GM21529 (cell line): ENCODE measurements around the gene TMEM272.

Source experiments
- ATAC-seq: cut with Tn5 transposase; IDR thresholded peaks from one replicate; pipeline ENCODE4 v1.9.1; 2021; ENCODE audit not compliant: unreplicated experiment

Gene TMEM272

DNA sequence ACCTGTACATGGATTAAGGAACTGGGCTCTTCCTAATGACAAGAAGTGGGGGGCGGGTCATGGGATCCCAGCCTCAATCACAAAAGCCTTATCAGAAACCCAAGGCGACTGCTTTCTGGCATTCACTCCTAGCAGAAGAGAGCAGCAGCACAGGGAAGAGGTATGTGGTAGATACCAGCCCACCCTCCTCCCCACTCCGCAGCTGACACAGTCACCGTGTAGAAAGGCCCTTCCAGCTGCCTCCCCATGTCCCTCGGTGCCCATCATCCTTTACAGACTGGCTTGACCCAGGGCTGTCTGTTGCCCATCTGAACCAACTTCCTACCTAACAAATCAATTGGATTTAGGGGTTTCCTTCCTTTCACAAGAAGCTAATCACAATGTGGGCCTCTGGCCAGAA is 37.9 kb downstream of the TMEM272 start:
- no peak for ATAC-seq

DNA sequence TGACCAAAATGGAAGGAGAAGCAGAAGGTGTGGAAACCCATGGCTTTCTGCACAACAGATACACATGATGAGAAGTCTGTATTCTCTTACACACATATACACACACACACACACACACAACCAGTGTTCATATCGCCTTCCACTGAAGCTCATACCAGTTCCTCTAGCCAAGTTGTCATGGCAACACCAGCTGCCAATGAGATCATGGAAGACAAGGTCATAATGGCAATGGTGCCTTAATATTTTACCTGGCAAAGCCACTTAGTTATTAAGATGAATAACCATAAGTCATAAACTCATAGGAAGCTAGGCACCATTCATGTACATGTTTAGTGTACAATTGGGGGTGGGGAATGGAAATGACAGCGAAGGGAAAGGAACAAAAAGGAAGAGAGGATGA is 38.4 kb downstream of the TMEM272 start:
- no peak for ATAC-seq

GRCh38 chr13:51805925-51806324 is 39.1 kb downstream of the TMEM272 start:
- ATAC-seq, result no peak

DNA sequence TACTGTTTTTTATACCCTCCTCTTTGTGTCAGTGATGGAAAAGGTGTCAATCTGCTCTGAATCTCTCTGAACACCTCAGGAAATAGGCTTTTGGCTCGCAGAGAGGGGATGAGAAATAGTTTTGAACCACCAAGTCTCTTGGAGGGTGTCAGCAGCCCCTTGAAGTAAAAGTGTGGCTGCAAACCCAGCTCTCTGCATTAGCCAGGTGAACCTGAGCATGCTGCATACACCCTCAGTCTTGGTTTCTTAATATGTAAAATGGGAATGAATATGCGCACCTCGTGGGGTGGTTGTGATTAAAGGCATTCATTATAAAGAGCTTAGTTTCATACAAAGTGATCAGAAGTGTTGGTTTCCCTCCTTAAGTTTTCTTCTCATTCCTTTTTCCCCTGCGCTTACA is 39.7 kb downstream of the TMEM272 start:
- no peak for ATAC-seq

DNA sequence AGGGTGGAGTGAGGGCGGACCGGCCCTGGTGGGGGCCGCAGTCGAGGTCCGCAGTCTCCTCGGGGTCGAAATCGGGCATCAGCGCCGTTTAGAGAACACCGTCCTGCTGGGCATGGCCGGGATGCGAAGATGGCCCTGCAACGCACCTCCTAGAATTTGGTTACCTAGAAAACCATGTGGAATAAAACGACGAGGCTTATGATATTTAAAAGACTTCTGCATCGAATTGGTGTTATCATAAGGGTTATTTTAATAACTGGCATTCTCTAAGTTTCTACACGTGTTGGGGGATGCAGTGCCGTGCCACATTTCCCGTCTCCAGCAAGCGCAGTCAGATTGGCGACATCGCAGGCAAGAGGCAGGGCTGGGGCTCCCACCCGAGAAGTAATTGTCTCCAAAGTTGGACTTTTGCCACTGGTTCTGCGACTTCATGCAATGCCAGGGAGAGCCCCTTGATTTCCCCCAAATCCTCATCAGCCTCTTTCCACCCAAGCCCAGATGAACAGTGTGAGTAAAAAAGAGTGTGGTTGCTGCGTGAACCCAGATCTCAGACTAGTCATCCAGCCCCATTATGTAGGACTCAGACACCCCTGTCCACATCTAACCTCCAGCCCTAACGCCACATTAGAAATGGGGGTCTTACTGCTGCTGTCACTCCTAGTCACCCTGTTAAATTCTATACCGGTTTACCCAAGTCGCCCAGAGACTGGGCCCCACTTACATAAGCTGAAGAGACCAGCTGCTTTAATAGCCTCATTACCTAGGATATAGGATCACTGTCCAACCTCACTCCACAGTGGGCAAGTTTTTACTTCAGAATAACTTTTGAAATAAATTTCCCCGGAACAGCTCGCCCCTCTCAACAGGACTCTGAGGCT is 40.4 kb downstream of the TMEM272 start:
- peak; percentile 4 for ATAC-seq

DNA sequence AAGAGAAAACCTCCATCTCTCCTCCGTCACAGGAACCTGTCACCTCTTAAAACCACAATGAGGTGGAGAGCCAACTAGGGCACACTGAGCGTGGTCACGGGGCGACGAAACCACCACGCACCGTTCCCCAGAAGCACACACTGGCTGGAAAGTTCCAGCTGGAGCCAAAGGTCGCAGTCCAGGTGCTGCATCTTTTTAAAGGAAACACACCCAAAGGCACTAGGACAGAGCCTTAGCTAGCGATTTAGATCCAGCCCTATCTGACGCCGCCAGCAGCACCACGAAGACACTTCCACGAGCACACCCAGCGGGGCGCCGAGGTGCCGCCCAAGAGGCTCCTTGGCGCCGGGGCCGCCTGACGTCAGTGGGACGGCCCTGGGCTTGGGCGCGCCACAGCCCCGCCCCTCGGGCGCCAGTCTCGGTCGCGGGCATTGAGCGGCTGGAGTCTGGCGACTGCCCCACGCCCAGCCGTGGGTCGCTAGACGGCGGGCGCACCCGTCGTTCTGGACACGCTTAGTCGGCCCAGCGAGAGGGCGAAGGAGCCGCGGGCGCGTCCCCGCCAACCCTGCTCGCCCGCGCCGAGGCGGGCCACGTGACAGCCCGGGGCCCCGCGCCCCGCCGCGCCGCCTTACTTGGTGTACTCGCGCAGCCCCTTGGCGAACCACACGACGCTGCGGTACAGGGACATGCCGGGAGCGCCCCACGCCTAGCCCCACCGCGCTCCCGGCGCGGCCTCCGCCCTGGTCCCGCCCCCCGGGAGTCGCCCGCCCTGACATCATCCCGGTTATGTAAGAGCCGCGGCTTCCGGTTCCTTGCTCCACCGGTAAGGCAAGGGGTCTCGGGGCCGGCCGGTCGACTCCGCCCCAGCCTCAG is 41.3 kb downstream of the TMEM272 start, which contains the start of gene DHRS12:
Gene DHRS12, minus strand, starts transcription at position 742 of the 873 bp plus-strand sequence. CDS start 4,504 bp downstream, outside the sequence.
- peak; percentile 89 for ATAC-seq

DNA sequence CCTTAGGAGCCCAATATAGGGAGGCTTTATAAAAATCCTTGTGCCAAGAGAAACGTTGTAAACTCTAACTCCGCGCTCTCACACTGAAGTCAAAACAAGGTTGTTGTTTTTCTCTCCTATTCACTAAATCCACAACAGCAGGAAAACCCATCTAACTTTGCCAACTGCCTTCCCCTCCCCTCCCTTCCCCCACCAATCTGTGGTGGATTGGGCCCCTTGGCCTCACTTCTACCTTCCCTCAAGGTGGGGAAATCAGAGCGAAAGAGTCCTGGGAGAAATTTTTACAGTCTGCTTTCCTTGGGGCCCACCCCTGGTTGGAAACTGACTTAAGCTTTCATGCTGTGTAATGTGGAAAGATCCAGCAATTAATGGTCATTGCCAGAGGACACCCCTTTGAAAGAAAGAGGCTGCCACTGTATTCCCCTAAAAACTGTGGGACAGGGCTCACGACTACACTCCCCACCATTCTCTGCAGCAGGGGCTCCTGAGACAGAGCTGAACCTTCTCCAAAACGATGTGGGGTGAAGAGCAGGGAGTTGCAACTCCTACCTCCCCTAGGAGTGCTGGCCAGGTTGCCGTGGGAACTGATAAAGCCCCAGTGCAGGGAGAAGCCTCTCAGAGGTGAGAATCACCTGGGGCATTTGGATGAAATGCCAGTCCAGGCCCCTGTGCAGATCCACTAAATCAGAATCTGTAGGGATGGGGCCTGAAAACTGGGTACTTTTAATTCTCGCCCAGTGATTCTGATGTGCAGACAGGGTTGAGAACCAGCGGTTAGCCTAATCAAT is 42.2 kb downstream of the TMEM272 start:
- ATAC-seq, result peak; percentile 1

DNA sequence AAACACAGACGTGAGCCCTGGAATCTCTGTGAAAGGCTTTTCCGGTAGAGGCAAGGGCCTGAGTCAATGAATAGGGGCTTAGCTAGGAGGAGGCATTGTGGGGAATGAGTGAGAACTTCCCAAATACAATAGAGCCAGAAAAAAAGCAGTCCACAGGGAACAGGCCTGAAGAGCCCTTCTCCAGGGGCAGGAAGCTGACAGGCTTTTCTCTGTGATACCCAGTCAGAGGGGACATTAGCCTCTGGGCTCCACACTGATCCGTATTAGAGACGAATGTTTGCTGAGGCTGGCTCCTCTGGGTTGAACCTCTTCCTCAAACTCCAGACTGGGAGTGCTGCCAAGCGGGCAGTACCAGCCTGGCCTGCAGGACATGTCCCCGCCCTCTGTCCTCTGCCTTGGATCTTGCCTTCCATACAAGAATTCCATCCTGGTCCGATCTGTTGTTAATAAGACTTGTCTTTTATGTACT is 43.3 kb downstream of the TMEM272 start:
- no peak for ATAC-seq

DNA sequence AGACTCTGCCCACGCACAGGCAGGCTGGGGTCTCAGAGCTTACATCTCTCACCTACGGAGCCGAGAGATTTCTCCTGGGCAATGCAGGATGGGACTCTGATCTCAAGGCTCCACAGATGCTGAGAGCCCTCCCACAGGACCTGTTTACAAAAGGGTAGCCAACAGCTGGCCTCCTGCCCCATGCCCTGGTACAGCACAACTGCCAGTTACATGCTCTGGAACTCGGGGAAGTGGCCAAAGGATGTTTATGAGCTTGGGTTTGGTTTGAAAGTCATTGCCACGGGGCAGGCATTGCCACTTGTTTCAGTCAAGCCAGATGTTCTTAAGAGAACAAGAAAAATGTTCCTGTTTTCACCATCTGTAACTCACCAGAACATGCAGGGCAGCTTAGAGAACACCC is 44.5 kb downstream of the TMEM272 start:
- no peak for ATAC-seq

- ATAC-seq, result no peak
Measured at GRCh38 chr13:51799261-51799660, 45.7 kb downstream of the TMEM272 start.

DNA sequence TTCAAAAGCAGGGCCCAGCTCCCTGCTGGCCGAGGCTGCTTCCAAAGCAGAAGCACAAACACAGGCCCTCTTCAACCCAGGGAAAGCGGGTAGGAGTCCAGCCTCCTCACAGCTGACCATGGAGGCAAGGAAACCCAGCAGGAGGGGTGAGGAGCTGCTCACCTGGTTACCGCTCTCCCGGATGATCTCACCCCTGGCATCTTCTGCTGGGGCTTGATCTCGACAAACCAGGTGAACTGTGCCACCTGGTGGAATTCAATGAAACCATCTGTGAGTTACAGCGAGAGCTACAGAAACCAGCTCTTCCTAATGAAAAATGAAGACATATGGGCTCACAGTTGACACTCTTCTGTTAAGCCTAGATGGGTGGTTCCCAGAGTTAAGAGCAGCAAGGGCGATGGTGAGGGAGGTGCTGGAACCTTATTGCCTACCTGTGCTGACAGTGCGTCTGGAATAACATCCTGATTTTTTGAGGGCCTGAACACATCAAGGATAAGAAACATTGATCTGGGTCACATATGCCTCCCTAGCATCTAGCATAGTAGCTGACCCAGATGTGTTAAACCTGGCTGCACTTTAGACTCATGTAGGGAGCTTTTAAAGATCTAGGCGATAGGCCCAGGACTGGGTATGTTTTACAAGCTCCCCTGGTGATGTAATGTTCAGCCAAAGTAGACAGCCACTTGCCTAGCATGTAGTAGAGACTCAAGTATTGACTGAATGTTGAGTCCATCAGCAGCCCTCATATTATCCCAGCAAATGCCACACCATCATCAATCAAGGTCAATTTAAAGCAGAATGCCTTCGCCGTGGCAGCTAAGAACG is 47.1 kb downstream of the TMEM272 start:
- ATAC-seq, result peak; percentile 50

GRCh38 chr13:51796546-51796945 is 48.4 kb downstream of the TMEM272 start:
- ATAC-seq, result no peak

GRCh38 chr13:51795419-51795818 is 49.6 kb downstream of the TMEM272 start:
- ATAC-seq, result no peak

DNA sequence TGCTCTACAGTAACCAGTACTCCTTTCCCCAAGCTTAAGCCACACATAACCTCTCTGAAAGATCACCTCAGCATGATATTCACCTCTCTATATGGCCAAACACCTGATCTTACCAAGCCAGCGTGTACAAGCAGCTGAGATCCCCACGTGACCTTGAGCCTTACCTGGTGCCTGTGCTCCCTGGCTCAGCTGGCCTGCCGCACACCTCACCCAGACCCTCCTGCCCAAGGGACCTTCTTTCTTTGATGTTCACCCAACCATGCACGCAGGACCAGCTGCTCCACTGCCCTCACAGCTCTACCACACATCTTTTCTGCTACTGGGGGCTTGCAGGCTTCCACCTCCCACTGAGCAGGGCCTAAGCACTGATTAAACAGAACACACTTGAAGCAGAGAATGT is 50.0 kb downstream of the TMEM272 start:
- ATAC-seq, result no peak

DNA sequence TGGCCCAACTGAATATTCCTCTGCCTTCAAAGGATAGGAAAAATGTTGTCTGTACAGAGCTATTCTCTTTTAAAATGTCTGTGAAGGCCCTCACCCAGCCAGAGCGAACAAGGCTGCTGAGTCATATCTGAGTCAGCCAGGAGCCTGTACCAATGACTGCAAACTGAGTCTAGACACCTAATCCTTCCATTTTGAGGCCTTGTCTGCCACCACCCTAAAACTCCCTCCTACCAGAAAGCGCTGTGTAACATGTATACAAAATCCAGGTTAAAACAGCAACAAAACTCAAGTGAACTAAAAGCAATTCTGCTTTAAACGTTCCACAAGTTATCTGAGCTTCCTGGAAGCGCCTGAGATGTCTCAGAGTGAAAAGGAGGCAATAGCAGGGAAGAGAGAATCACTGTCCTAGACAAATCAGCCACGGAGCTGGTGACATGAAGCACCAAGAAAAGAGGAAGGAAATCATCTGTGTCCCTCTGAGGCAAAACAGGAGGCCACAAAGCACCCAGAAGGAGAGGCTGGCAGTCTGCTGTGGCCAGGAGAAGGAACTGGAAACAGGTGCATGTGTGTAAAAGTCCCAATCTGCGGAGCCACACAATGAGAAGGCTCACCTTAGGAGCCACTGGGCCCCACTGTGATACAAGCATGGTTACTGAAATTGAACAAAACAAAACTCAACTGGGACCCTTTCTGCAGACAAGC is 51.3 kb downstream of the TMEM272 start:
- peak; percentile 70 for ATAC-seq

- ATAC-seq, result no peak
Measured at GRCh38 chr13:51786425-51787265, 58.3 kb downstream of the TMEM272 start.

DNA sequence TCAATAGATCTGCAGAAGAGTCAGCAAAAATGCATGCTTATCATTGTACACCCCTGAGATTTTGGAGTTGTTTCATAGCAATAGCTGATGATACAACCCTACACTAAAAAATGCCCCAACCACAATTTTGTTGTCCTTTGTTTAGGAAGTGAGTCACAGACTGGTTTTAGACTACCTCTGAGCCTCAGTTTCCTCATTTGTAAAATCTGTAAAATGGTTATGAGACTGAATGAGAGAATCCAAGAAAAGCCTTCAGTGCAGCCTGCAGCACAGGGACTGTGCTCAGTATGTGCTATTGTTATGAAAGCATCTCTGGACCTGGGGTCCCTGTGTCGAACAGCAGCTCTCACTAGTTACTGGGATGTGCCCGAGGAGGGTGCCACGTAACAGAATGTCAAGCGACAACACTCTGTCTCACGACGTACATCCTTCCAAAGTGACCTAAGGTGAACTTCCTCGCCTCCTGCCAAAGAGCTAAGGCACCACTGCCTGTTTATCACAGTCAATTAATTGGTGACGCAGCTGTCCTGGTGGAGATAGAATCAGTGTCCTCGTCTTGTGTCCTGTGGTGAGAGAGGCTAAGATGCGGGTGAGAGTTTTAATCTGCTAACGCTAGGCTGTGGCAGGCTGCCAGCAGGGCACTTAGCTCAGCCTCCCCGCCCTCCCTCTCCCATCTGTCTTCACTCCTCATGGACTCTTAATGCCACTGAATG is 59.1 kb downstream of the TMEM272 start:
- ATAC-seq, result no peak

DNA sequence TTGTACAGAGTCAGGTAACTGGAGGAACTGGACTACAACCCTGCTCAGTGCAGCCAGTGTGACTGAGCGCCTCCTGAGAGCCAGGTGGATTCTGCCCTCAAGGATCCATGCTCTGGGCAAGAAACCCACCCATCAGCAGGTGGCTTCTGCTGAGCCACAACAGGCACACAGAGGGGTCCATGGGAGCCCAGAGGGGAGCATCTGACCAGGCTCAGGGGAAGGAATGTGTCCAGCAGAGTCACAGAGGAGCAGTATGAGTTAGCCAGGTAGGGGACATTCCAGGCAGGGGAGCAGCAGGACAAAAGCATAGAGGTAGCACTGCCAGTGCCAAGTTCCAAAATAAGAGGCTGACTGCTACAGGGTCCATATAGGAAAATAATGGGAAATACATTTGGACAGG is 60.9 kb downstream of the TMEM272 start:
- no peak for ATAC-seq
